Measurements from ENCODE around the gene PABPN1.
"Not testable (repeated sequence)": the region's sequence is repeated elsewhere in the genome, so short reads cannot be mapped to it uniquely, and the experiment has no call there.

The PABPN1 gene

GRCh38 chr14:23301288-23301968, 19.8 kb upstream of the PABPN1 start:
- DNase-seq (ENCODE audit: low spot score): peak; percentile 98

GRCh38 chr14:23301969-23302289, 19.3 kb upstream of the PABPN1 start:
- DNase-seq (ENCODE audit: low spot score): no peak

- DNase-seq (ENCODE audit: low spot score): peak; percentile 19
Observed at GRCh38 chr14:23302290-23303225, 18.7 kb upstream of the PABPN1 start, which contains the start of gene PPP1R3E. Gene PPP1R3E (minus strand): TSS chr14:23302859. CDS start chr14:23302576, 283 bp downstream.

- DNase-seq (ENCODE audit: low spot score): peak; percentile 65
Observed at GRCh38 chr14:23306412-23307145, 14.7 kb upstream of the PABPN1 start, which contains the start of gene BCL2L2. Gene BCL2L2 (plus strand): TSS chr14:23306833. CDS start chr14:23307768, 935 bp downstream.

GRCh38 chr14:23307146-23307530, 14.1 kb upstream of the PABPN1 start:
- DNase-seq (ENCODE audit: low spot score): no peak

GRCh38 chr14:23307687-23308644, 13.3 kb upstream of the PABPN1 start:
- no peak for DNase-seq (ENCODE audit: low spot score)

- DNase-seq (ENCODE audit: low spot score): no peak
Observed at GRCh38 chr14:23308721-23309445, 12.4 kb upstream of the PABPN1 start.

- no peak for DNase-seq (ENCODE audit: low spot score)
Observed at GRCh38 chr14:23310546-23310945, 10.7 kb upstream of the PABPN1 start.

- DNase-seq (ENCODE audit: low spot score): peak; percentile 73
Observed at GRCh38 chr14:23316300-23316699, 5.0 kb upstream of the PABPN1 start.

- DNase-seq (ENCODE audit: low spot score): no peak
Observed at GRCh38 chr14:23319746-23320583, 1.3 kb upstream of the PABPN1 start.

- DNase-seq (ENCODE audit: low spot score): no peak
Observed at GRCh38 chr14:23321572-23322547, 603 bp downstream of the PABPN1 start.

GRCh38 chr14:23322568-23323517, 1.6 kb downstream of the PABPN1 start:
- DNase-seq (ENCODE audit: low spot score): no peak

- no peak for DNase-seq (ENCODE audit: low spot score)
Observed at GRCh38 chr14:23323838-23324454, 2.7 kb downstream of the PABPN1 start.

- no peak for DNase-seq (ENCODE audit: low spot score)
Observed at GRCh38 chr14:23324455-23324846, 3.2 kb downstream of the PABPN1 start.

GRCh38 chr14:23324993-23325392, 3.7 kb downstream of the PABPN1 start:
- DNase-seq (ENCODE audit: low spot score): no peak

- not testable (repeated sequence) for DNase-seq (ENCODE audit: low spot score)
Observed at GRCh38 chr14:23325746-23326145, 4.5 kb downstream of the PABPN1 start.
